Kasumi-1 (cell line): ENCODE data around the gene PKNOX1.
"Not testable (repeated sequence)": the region's sequence is repeated elsewhere in the genome, so short reads cannot be mapped to it uniquely, and the experiment has no call there.

ENCODE experiments used
- DNase-seq, 2 experiments: peaks; one replicate each; lab custom pipeline; 2025; lab: John Stamatoyannopoulos, UW

Gene PKNOX1

DNA sequence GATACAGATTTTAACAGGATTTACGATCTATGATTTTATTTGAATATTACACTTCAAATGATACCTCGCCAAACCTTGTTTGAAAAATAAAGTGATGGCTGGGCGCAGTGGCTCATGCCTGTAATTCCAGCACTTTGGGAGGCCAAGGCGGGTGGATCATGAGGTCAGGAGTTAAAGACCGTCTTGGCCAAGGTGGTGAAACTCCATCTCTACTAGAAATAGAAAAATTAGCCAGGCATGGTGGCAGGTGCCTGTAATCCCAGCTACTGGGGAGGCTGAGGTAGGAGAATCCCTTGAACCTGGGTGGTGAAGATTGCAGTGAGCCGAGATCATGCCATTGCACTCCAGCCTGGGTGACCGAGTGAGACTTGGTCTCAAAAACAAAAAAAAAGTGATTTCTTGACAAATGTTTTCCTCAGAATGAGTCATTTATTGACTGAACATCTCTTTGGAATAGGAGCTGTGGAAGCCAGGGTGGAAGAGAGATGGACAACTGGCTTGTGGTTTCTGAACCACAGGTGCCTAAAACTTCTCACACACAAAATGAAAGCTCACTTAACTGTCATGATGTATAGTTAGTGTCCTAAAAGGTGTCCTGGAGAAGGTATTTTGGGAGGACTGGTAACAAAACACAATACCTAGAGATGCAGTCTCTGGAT lies 11.9 kb downstream of the PKNOX1 start:
- DNase-seq = no peak

DNA sequence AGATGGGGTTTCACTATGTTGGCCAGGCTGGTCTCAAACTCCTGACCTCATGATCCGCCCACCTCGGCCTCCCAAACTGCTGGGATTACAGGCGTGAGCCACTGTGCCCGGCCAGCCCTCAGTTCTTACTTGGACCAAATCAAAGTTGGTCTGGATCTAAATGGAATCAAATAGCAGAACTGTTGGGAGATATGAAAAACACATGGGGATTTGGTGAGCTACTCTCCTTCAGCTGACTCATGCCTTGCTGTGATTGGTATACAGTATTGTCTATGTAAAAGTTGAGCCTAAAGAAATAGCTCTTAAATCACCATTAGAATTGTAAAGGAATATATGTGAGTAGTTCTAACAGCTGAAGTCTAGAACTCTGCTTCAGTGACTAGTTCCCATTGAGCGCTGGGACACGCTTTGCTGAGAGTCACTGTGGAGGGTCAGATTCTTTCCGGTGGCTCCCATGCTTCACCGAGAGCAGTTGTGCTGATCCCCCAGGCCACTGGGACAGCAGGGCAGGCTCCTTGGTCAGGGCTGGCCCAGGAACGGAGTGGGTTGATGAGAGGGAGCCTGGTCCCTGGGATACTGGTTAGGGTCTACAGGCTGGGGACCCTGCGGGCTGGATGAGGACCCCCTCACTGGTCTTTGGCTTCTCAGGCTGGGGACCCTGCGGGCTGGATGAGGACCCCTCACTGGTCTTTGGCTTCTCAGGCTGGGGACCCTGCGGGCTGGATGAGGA lies 14.0 kb downstream of the PKNOX1 start:
- DNase-seq = no peak

DNA sequence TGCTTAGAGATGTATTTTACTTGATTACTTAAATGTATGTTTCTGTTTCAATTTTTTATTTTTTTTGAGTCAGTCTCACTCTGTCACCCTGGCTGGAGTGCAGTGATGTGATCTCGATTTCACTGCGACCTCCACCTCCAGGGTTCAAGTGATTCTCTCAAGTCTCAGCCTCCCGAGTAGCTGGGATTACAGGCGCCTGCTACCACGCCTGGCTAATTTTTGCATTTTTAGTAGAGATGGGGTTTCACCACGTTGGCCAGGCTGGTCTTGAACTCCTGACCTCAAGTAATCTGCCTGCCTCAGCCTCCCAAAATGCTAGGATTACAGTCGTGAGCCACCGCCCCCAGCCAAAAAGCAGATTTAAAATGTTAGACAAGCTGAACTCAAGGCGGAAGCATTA lies 15.0 kb downstream of the PKNOX1 start:
- DNase-seq = not testable (repeated sequence)

DNA sequence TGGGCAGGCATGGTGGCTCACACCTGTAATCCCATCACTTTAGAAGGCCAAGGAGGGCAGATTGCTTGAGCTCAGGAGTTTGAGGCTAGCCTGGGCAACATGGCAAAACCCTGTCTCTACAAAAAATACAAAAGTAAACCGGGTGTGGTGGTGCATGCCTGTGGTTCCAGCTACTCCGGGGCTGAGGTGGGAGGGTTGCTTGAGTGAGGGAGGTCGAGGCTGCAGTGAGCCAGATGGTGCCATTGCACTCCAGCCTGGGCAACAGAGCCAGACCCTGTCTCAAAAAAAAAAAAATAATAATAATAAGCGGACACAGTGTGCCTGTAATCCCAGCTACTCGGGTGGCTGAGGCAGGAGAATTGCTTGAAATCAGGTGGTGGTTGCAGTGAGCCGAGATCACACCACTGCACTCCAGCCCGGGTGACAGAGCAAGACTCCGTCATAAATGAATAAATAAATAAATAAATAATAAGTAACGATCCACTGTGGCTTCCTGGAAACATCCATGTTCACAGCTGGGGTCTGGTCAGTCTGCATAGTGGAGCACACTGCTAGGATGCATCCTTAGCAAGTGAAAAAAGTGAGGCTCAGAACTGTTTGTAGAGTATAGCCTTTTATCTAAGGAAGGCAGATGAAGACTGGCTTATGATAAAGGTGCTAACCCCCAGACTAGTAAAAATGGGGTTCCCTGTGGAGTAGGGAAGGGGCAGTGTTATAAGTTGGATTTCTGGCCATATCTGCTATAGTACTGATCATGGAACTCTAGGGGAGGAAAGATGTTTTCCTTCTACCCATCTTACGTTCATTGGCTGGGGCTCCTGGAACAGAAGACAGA lies 15.7 kb downstream of the PKNOX1 start:
- no peak for DNase-seq

DNA sequence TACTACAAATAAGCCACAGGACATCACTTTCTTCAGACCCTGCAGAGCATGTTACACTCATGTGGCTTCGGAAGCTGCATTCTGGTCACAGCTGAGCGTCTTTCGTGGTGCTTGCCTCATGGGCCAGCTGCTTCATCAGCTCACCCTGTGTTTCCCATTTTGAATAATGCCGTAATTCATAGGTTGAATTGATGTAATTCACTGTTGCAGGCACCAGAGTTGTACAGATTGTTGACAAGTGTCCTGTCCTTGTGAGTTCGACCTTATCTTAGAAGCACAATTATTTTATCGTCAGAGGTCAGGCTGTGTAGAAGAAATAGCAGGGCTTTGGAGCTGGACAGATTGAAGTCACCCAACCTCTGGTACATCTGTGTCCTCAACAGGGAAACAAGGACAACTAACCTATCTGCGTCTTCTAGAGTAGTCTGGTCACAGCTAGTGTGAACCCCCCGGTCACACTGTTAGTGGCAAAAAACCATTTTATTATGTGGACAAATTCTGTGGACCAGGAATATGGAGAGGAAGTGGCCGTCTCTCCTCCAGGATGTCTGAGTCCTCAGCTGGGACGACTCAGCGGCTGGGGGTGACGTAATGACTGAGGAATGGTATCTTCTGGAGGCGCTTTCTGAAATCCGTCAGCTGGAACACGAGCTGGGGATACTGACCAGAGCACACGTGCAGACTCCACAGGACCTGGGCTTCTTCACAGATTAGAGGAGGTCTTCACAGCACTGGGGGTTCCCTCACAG lies 17.8 kb downstream of the PKNOX1 start:
- DNase-seq = no peak

DNA sequence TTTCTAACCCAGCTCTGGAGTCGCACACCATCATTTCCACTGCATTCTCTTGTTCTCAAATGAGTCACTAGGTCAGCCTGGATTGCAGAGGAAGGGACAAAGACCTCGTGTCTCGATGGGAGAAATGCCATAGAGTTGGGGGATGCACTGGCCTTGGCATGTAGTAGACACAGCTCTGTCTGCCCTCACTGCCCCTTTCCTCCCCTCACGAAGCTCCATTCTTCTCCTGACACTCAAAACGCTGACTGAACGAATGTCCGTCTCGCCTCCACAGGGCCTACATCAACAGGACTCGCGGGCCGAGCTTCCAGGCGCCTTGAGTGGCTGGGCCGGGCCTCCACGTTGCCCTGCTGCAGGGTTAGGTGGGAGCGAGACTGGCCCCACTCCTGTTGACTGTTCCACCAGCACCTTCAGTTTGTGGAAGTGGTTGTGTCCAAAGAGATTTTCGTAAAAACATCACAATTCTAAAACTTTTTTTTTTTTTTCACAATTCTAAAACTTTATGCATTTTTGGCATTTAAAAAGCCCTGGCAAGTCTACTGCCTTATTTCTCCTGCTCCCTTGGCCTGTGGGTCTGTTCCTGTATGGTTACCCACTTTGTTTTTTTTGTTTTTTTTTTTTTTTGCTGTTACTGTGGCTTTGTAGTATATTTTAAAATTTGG lies 18.8 kb downstream of the PKNOX1 start:
- no peak for DNase-seq

DNA sequence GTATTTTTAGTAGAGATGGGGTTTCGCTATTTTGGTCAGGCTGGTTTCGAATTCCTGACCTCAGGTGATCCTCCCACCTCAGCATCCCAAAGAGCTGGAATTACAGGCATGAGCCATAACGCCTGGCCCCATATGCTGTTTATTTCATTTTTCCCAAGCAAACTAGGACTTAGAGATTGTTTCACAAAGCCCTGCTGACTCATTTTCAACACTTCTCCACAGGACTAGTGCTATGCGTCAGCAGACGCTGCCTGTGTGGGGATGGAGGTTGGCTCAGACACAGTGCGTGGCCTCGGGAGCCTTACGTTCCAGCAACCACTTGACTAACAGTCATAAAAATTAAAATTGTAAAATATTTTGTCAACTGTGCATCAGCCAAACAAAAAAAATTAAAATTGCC lies 22.7 kb downstream of the PKNOX1 start:
- DNase-seq = no peak

DNA sequence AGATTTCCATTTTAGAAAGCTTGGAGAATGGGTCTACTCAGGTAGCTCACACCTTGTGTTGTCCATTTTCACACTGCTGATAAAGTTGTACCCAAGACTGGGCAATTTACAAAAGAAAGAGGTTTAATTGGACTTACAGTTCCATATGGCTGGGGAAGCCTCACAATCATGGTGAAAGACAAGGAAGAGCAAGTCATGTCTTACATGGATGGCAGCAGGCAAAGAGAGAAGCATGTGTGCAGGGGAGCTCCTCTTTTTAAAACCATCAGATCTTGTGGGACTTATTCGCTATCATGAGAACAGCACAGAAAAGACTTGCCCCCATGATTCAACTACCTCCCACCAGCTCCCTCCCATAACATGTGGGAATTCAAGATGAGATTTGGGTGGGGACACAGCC lies 23.6 kb downstream of the PKNOX1 start:
- not testable (repeated sequence) for DNase-seq

DNA sequence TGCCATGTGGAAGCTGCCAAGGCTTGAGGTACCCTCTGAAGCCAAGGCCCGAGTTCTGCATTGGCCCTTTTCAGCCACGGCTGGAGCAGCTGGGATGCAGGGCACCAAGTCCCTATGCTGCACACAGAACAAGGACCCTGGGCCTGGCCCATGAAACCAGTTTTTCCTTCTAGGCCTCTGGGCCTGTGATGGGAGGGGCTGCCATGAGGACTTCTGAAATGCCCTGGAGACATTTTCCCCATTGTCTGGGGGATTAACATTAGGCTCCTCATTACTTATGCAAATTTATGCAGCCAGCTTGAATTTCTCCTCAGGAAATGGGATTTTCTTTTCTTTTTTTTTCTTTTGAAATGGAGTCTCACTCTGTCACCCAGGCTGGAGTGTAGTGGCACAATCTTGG lies 24.8 kb downstream of the PKNOX1 start:
- DNase-seq = not testable (repeated sequence)

DNA sequence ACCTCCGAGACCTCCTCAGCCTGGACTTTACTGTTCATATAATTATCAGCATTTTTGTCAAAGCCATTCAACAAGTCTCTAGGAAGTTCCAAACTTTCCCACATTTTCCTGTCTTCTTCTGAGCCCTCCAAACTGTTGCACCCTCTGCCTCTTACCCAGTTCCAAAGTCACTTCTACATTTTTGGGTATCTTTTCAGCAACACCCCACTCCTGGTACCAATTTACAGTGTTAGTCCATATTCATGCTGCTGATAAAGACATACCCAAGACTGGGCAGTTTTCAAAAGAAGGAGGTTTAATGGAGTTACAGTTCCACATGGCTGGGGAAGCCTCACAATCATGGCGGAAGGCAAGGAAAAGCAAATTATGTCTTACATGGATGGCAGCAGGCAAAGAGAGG lies 25.7 kb downstream of the PKNOX1 start:
- not testable (repeated sequence) for DNase-seq

DNA sequence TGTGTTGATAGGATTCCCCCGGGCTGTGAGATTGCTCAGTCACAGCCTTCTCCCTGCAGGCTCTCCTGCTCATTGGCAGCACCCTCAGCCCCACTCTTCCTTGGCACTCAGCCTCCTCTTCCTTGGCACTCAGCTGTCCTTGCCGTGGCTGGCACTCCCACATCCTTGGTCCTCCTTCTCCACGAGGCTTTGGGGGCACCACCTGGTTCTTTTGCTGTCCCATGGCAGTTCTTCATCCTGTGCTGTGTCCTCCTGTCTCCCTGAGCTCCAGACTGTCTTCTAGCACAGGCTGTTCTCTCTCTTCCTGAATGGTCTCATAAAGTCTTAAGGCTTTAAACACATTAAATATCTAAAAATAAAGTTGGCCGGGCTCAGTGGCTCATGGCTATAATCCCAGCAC lies 27.0 kb downstream of the PKNOX1 start:
- no peak for DNase-seq

DNA sequence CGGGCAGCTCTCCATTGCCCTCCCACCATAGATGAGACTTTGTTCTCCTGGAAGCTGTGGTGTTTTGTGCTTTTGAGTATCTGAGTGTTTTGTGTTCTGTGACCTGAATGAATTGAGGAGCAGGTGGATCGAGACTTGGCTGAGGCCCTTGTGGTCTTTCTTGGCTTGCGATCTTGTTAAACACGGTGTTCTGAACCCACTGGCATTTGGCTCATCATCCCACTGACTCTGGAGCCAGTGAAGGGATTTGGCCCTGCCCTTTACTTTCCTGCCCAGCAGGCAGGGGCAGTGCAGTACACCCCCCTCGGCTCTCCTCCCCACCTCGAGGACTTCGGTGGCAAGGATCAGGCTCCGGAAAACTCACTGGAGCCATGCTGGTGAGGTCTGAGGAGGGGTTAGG lies 30.6 kb downstream of the PKNOX1 start:
- no peak for DNase-seq

DNA sequence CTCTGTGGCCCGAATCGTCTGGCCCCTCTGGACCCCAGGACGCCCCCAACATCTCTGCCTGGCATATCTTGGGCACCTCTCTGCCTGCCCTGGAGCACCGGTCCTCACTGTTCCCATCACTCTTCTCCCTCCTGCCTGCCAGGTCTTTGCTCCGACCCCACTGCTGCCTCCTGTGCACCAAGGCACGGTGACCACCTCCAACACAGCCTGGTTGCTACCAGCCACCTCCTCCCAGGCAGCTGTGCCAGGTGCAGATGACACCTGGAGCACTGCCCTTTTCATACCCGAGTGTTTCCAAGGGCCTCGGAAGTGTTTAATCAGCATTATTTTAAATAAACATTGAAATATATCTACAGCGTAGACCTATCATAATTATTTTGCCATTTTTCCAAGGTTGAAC lies 31.3 kb downstream of the PKNOX1 start:
- no peak for DNase-seq

DNA sequence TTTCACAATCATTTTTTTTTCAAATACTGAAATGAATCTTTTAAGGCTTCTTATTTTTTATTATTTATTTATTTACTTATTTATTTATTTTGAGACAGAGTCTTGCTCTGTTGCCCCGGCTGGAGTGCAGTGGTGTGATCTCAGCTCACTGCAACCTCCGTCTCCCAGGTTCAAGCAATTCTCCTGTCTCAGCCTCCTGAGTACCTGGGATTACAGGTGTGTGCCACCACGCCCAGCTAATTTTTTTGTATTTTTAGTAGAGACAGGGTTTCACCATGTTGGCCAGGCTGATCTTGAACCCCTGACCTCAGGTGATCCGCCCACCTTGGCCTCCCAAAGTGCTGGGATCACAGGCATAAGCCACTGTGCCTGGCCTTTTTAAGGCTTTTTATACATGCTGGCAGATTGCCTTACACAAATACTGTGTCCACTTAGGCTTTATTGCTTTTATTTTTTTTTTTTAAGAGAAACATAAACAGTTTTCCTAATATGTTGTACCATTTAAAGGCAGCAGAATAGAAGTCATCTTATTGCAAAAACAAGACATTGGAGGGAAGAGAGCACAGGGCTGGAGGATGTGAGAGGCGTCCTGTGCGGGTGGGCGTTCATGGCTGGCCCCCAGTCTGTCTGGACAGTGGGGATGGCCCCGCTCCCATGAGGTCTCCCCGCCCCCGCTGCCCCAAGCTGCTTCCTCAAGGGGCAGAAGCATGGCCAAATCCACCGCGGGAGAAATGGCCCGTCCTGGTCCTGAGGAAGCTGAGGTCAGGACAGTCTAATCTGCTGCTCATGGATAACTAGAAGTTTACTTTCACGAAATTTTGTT lies 31.9 kb downstream of the PKNOX1 start:
- not testable (repeated sequence) for DNase-seq

DNA sequence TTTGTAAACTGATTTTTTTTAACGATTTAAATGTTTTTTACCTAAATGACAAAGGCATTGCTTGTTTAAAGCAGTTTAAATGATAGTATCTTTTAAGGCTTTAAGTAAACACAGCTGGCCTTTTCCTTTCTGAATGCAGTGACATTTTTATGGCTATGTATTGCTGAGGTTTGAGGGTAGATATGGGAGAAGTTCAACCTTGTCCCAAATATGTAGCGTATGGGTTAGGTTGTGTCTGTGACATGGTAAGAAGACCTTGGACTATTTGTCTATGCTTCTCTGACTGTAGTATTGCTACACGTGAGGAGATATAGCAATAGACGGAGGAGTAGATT lies 32.5 kb downstream of the PKNOX1 start:
- no peak for DNase-seq

DNA sequence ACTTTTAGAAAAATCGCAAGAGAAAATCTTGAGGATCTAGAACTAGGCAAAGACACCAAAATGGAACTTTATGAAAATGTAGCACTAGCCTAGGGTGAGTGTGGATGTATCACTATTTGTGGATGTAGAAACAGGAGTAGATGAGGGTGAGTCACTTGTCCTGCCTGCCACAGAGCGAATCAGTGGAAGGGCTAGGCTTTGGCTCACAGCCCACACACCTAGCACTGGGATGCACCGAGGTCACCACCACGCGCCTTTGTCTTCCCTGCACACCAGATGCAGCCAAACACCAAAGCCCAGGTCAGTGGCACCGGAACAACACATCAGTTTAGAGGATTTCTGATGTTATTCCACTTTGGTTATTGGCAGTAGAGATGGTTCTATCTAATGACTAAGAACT lies 38.2 kb downstream of the PKNOX1 start:
- no peak for DNase-seq

DNA sequence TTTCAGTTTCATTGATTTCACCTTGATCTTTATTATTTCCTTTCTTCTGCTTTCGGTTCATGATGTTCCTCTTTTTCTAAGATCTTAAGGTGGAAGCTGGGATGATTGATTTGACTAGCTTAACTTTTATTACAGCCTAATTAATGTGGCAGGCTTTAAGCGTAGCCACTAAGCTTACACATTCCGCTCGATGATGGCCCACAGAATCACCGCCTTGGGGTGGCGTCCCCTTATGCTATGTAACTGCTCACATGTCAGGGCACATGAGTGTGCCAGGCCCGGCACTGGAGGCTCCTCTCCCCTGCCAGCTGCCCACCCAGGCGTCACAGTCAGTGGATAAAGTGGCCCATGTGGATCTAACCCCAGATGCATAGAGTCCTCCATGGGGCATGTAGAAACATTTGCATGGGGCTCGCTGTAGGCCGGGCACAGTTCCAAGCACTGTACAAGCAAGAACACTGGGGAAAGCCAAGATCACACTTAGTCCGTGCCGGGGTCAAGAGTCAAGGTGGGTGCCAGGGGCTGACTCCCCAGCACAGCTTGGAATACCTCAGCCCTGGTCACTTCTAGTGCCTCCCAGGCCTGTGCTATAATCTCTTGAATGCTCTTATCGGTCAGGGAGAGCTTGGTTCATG lies 41.7 kb downstream of the PKNOX1 start:
- no peak for DNase-seq

DNA sequence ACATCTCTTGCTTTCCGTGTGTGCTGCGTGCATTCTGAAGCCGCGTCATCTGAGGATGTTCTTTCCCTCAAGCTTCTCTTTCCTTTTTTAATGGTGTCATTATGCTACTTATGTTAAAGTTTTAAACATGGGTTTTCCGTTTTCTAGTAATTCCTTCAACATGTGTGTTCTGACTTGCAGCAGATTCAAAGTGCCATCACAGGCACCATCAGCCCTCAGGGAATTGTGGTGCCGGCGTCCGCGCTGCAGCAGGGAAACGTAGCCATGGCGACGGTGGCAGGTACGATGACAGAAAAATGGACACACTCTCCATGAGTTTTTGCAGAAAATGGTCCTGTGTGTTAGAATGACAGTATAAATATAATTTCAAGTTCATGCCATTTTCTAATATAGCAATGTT lies 42.4 kb downstream of the PKNOX1 start:
- no peak for DNase-seq

DNA sequence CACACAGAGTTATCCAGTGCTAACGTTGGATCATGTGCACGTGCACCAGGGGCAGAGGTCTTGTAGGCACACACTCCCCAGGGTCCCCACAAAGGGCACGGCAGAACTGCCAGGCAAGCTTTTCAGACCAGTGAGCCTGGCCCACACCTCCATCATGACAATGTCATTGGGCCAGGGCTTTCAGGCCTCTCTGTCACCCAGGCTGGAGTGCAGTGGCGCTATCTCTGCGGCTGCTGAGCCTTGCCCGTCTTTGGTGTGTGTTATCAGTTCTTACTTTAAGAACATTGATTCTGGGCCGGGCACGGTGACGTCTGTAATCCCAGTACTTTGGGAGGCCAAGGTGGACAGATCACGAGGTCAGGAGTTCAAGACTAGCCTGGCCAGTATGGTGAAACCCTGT lies 44.2 kb downstream of the PKNOX1 start:
- no peak for DNase-seq

DNA sequence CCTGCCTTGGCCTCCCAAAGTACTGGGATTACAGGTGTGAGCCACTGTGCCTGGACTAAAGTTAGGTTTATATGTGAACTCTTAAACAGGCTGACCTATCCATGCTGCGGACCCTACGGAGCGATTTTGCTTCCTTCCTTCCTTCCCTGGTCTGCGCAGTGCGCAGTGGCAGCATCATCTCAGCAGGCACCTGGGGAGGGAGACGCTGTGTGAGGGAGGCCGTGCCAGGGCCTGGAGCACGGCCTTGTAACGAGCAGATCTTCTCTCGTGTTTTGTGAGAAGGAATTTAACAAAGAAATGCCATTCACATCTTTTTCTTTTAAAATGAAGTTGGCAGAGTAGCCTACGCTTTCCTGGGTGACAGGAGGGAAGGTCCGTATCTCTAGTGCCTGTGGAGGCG lies 45.8 kb downstream of the PKNOX1 start:
- no peak for DNase-seq

DNA sequence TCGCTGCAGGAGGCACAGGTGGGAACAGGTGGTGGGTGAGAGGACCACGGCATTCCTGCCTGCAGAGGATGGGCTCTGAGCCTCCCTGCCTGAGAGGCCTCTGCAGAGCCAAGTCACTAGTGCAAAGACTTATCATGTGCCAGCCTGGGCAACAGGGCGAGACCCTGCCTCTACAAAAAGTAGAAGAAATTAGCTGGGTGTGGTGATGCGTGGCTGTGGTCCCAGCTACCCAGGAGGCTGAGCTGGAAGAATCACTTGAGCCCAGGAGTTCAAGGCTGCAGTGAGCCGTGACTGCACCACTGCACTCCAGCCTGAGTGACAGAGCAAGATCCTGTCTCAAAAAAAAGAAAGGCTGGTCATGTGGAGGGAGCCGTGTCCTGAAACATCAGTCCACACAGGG lies 46.4 kb downstream of the PKNOX1 start:
- no peak for DNase-seq
